ENCODE measurements around the gene ALK. TPM values are rescaled to one million over a fixed set of nuclear protein-coding genes. Genes with fewer than 3 reads are reported as not detected.

ALK gene
- total RNA-seq, 2 donors from 2014 or later, result 0.16 to 0.26 TPM

DNA sequence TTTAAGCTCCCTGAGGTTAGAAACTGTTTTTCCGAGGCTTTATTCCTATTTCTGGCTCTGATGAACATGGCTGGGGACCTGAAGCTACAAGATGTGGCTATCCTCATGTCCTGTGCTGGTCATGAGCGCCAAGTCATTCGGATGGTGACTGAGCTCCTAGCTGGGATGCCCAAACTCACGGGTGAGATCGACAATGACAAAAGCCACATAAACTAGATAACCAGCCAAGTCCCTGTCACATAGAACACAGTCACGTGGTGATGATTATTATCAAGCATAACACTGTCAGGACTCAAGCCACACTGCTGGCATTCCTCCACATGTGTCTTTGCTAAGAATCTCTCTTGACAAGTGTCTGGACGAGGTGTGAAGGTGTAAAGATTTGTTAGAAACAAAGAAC lies 531.2 kb downstream of the ALK start:
- no peak for DNase-seq (ENCODE audit: low spot score)
- no peak overlapping the region for H3K27ac ChIP-seq
- H3K36me3 ChIP-seq, result no peaks in the 10 kb centered on the region
- H3K9me3 ChIP-seq, result no peaks in the 10 kb centered on the region
- H3K4me3 ChIP-seq, result no peak overlapping the region
- no peaks in the 10 kb centered on the region for H3K27me3 ChIP-seq
- no peak for TF ChIP-seq CTCF (IDR thresholded peaks at IDR 0.05)
- no peaks in the 10 kb centered on the region for H3K4me1 ChIP-seq

- Histone ChIP-seq H3K27ac (no peak overlapping the region), H3K36me3 (no peaks in the 10 kb centered on the region), H3K9me3 (no peaks in the 10 kb centered on the region), H3K4me3 (no peak overlapping the region), H3K27me3 (no peaks in the 10 kb centered on the region), H3K4me1 (no peaks in the 10 kb centered on the region)
- DNase-seq (ENCODE audit: low spot score), result no peak
- no peak for TF ChIP-seq CTCF (IDR thresholded peaks at IDR 0.05)
Measured at GRCh38 chr2:29389686-29390085, 531.7 kb downstream of the ALK start.

DNA sequence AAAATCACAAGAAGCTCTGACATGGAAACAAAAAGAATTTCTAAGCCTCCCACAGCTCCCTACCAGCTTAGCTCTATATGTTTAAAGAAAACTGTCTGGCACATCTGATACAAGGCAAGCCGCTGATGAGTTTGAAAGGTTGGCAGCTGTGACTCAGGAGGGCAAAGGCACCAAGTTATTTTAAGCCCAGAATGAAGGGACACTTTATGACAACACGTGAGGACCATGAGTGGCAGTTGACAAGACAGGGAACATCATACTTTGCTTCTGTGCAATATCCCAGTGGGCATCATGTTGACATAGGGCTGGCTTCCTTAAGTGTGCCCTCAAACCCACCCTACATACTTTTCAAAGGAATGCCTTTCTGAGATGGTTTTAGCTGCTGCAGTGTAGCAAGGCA lies 533.3 kb downstream of the ALK start:
- Histone ChIP-seq H3K36me3 (no peaks in the 10 kb centered on the region), H3K9me3 (no peaks in the 10 kb centered on the region), H3K4me3 (no peak overlapping the region), H3K27me3 (no peaks in the 10 kb centered on the region), H3K4me1 (no peaks in the 10 kb centered on the region), H3K27ac (no peak overlapping the region)
- no peak for TF ChIP-seq CTCF (IDR thresholded peaks at IDR 0.05)
- DNase-seq (ENCODE audit: low spot score), result no peak

GRCh38 chr2:29382486-29382885 lies 538.9 kb downstream of the ALK start:
- H3K4me3 ChIP-seq, result no peak overlapping the region
- H3K27me3 ChIP-seq, result no peaks in the 10 kb centered on the region
- H3K4me1 ChIP-seq, result no peaks in the 10 kb centered on the region
- no peak overlapping the region for H3K27ac ChIP-seq
- H3K9me3 ChIP-seq, result no peaks in the 10 kb centered on the region
- no peak for DNase-seq (ENCODE audit: low spot score)
- no peak for TF ChIP-seq CTCF (IDR thresholded peaks at IDR 0.05)
- H3K36me3 ChIP-seq, result no peaks in the 10 kb centered on the region

DNA sequence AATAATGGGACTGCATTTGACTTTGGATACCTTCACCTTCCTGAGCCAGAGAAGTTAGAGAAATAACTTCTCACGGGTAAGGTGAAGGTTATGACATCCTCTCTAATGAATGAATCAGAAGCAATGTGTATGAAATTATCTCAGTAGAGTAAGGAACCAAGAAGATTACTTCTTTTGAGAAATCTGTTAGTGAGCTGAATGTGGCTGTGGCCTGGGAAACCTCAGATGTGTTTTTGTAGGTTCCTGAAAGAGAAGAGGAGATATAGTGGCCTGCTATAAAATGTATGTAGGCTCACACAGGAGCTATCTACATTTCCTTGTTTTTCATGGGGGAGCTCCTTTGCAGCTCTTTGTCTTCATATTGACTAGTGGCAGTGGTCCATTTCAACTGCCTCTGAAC lies 543.6 kb downstream of the ALK start:
- Histone ChIP-seq H3K4me1 (no peaks in the 10 kb centered on the region), H3K27ac (no peak overlapping the region), H3K27me3 (no peaks in the 10 kb centered on the region), H3K9me3 (no peaks in the 10 kb centered on the region), H3K36me3 (no peaks in the 10 kb centered on the region), H3K4me3 (no peak overlapping the region)
- TF ChIP-seq CTCF (IDR thresholded peaks at IDR 0.05), result no peak
- no peak for DNase-seq (ENCODE audit: low spot score)

DNA sequence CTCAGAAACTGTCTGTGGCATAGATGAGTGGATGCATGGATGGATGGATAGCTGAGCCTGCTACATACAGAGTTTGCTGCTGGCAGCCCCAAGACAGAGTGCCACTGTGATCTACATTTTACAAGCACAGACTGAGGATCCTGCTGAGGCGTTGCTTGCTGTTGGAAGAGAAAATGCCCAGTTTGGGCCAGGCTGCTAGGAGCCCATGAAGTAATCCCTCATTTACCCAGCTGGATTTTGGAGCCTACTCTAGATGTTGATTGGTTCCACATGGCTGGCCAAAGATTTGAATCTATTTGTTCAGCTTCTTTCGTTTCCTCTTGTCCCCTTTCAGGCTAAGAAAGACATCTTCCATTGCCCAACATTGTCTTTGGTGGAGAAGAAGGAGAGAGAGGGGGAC lies 544.8 kb downstream of the ALK start:
- DNase-seq (ENCODE audit: low spot score), result no peak
- no peak overlapping the region for H3K4me3 ChIP-seq
- H3K36me3 ChIP-seq, result no peaks in the 10 kb centered on the region
- no peaks in the 10 kb centered on the region for H3K9me3 ChIP-seq
- no peaks in the 10 kb centered on the region for H3K4me1 ChIP-seq
- no peak overlapping the region for H3K27ac ChIP-seq
- H3K27me3 ChIP-seq, result no peaks in the 10 kb centered on the region
- no peak for TF ChIP-seq CTCF (IDR thresholded peaks at IDR 0.05)

All from right atrium auricular region (tissue), 2 donors.